ENCODE data around the gene MYO1G. TPM values are rescaled to one million over a fixed set of nuclear protein-coding genes. Genes with fewer than 3 reads are reported as not detected.

MYO1G gene
- total RNA-seq, 1 donor from 2014 or later, result 36.3 TPM

DNA sequence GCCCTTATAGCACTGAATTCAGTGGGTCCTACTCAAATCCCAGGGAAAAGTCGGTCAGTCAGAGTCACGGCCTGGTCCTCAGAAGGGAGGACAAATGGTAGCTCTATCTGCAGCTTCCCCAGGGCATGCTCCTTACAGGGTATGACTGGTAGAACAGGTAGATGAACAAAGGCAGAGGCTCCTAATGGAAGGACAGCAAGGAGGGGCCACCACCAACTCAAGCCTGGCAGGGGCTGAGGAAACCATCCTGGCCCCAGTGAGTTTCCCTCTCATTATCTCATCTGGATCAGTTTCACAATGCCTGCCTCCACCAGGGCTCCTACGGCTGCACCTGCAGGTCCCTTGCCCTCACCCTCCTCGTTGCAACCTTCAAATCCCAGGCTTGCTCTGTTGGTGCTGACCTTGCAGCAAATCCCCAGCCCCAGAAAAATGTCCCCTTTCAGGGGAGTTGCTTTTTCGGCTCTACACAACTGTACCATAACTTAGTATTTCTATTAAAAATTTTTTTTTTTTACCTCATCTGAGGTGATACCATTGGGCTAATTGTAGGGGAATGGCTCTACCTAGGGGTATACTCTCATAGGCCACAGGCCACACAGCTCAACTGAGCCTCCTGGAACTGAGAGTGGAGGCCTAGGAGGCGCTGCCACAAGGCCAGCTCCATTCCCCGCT, 2.4 kb upstream of the MYO1G start:
- Histone ChIP-seq H3K36me3 (peaks cover 44% of the 10 kb centered on the region), H3K4me3 (no peak overlapping the region), H3K27me3 (ENCODE audit: low read depth) (no peaks in the 10 kb centered on the region), H3K27ac (peak overlapping the region; percentile 77), H3K4me1 (peaks cover 71% of the 10 kb centered on the region), H3K9me3 (no peaks in the 10 kb centered on the region)
- TF ChIP-seq, protein P1, sequence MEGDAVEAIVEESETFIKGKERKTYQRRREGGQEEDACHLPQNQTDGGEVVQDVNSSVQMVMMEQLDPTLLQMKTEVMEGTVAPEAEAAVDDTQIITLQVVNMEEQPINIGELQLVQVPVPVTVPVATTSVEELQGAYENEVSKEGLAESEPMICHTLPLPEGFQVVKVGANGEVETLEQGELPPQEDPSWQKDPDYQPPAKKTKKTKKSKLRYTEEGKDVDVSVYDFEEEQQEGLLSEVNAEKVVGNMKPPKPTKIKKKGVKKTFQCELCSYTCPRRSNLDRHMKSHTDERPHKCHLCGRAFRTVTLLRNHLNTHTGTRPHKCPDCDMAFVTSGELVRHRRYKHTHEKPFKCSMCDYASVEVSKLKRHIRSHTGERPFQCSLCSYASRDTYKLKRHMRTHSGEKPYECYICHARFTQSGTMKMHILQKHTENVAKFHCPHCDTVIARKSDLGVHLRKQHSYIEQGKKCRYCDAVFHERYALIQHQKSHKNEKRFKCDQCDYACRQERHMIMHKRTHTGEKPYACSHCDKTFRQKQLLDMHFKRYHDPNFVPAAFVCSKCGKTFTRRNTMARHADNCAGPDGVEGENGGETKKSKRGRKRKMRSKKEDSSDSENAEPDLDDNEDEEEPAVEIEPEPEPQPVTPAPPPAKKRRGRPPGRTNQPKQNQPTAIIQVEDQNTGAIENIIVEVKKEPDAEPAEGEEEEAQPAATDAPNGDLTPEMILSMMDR (IDR thresholded peaks at IDR 0.05), result no peak
- intact Hi-C loops (cut with DNase I), result no loop called here
- DNase-seq (no peak), ATAC-seq (no peak)

DNA sequence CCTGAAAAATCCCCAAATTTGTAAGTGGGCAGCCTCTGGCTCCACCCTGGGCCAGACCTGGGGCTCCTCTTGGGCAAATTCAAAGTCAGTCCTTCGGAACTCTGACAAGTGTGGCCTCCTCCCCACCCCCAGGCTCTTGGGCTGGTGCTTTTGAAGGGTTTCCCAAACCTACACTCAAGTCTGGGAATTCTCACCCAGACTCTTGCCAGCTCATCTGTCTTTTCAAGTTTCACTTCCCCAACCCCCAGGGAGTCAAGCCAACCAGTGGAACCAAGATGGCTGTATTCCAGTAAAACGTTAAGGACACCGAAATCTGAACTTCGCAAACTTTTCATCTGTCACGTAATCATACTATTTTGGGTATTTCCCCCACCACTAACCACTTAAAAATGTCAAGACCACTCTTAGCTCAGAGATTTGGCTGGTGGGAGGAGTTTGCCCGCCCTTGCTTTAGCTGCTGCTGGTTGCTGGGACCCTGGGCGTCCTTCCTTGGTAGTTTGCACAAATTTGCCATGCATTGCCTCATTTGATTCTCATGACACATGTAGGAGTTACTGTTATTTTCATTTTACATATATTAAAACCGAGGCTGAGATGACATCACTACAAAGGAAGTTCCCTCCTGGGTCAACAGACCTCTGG, 1.7 kb upstream of the MYO1G start:
- H3K4me1 ChIP-seq, result peaks cover 65% of the 10 kb centered on the region
- no peak for DNase-seq
- no peaks in the 10 kb centered on the region for H3K27me3 ChIP-seq (ENCODE audit: low read depth)
- no peaks in the 10 kb centered on the region for H3K9me3 ChIP-seq
- peak overlapping the region; percentile 77 for H3K27ac ChIP-seq
- ATAC-seq, result peak; percentile 58 to 86
- TF ChIP-seq, protein P1 (IDR thresholded peaks at IDR 0.05), result no peak
- peak overlapping the region; percentile 28 for H3K4me3 ChIP-seq
- H3K36me3 ChIP-seq, result peaks cover 40% of the 10 kb centered on the region
- intact Hi-C loops (cut with DNase I), result no loop called here

DNA sequence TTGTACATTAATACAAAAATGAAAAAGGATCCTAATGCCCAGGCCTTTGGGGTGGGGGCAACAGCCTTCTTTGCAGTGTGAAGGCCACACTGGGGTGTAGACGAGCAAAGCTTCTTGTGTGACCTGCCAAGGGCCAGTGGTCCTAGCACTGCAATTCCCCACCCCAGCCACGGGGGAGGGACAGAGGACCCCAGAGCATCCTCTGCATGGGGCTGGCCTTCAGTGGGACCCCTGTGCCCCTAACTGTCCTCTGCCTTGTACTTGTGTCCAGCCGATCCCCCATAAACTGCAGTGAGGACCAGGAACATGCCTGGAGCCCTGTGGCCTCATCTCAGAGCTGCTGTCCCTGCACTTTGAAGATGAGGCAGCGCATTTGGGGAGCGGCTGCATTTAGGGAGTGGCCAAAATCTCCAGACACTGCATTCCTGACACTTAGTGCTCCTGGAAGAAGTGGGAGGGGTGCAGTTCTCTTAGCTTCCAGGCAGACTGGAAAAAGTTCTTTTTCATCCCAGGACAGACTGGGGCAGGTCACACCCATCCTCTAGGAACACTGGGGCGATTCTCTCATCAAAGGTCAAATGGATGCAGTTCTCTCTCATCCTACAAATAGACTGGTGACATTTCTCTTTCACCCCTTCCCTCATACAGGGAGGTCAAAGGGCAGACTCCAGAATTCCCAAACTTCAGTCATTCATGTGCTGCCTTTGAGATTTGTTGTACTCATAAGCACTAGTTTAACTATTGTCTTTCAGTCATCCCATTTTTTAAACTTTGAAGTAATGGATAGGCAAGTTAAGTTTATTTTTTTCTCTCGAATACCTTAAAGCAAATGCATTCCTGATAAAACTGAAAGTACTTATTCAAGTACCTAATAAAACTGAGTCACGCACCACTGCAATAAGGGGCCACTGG, 922 bp upstream of the MYO1G start:
- TF ChIP-seq, protein P1 (IDR thresholded peaks at IDR 0.05), result no peak
- Histone ChIP-seq H3K27ac (peak overlapping the region; percentile 77), H3K4me1 (peaks cover 57% of the 10 kb centered on the region), H3K9me3 (no peaks in the 10 kb centered on the region), H3K4me3 (peak overlapping the region; percentile 51), H3K27me3 (ENCODE audit: low read depth) (no peaks in the 10 kb centered on the region), H3K36me3 (peaks cover 32% of the 10 kb centered on the region)
- peak in 1 of 2 donors; percentile 15 for ATAC-seq
- no peak for DNase-seq
- intact Hi-C loops (cut with DNase I), result no loop called here

DNA sequence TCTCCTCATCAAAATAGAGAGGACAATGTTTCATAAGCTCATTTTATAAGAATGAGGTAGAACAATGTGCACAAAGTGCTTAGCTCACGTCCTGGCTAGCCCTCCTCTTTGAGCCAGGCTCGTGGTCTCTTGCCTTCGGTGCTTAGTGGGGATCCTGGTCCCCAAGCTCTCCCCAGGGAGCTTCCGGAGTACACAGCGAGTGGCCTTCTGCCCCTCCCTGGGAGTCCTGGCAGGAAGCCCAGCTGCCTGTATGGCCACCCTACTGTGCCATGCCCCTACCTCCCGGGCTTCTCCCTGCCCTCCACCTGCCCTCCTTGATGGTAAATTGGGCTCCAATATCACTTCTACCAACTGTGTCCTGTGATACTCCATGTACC, 868 bp downstream of the MYO1G start:
- no peak for DNase-seq

More for the DNA sequence above, 868 bp downstream of the MYO1G start:
- Histone ChIP-seq H3K27ac (peak overlapping the region; percentile 77), H3K9me3 (no peaks in the 10 kb centered on the region), H3K36me3 (peaks cover 21% of the 10 kb centered on the region), H3K4me3 (peak overlapping the region; percentile 51), H3K4me1 (peaks cover 55% of the 10 kb centered on the region), H3K27me3 (ENCODE audit: low read depth) (no peaks in the 10 kb centered on the region)
- ATAC-seq, result peak in 1 of 2 donors; percentile 4
- intact Hi-C loops (cut with DNase I), result no loop called here
- TF ChIP-seq, protein P1 (IDR thresholded peaks at IDR 0.05), result no peak

Measured in lower lobe of right lung (tissue), 2 donors.